DLD1 (cell line): ENCODE measurements around the gene MED15.

Experiments used
- in situ Hi-C: cut with HindIII; loops from 2 replicates; pipeline ENCODE4 v1.10.0; 2017; ENCODE audit warnings: low sequenced_read_pairs

The MED15 gene

GRCh38 chr22:20509344-20510047 lies 2.1 kb downstream of the MED15 start:
- in situ Hi-C loops: no loop called here

- in situ Hi-C loops: no loop called here
Measured at GRCh38 chr22:20510811-20511577, 3.6 kb downstream of the MED15 start.

GRCh38 chr22:20511578-20512229 lies 4.3 kb downstream of the MED15 start:
- in situ Hi-C loops: no loop called here

GRCh38 chr22:20514658-20515406 lies 7.4 kb downstream of the MED15 start:
- in situ Hi-C loops: no loop called here

GRCh38 chr22:20516399-20516798 lies 9.0 kb downstream of the MED15 start:
- in situ Hi-C loops: no loop called here

GRCh38 chr22:20517422-20517821 lies 10.0 kb downstream of the MED15 start:
- in situ Hi-C loops: no loop called here

- in situ Hi-C loops: no loop called here
Measured at GRCh38 chr22:20517841-20518592, 10.6 kb downstream of the MED15 start.

GRCh38 chr22:20519558-20519957 lies 12.1 kb downstream of the MED15 start:
- in situ Hi-C loops: no loop called here

GRCh38 chr22:20520093-20520511 lies 12.7 kb downstream of the MED15 start:
- in situ Hi-C loops: no loop called here

- in situ Hi-C loops: no loop called here
Measured at GRCh38 chr22:20522134-20523004, 15.0 kb downstream of the MED15 start.

GRCh38 chr22:20523086-20523983 lies 15.9 kb downstream of the MED15 start:
- in situ Hi-C loops: no loop called here

- in situ Hi-C loops: no loop called here
Measured at GRCh38 chr22:20524004-20524481, 16.6 kb downstream of the MED15 start.

- in situ Hi-C loops: no loop called here
Measured at GRCh38 chr22:20525048-20525447, 17.6 kb downstream of the MED15 start.

- in situ Hi-C loops: no loop called here
Measured at GRCh38 chr22:20526305-20526627, 18.9 kb downstream of the MED15 start.

GRCh38 chr22:20526628-20527355 lies 19.4 kb downstream of the MED15 start:
- in situ Hi-C loops: no loop called here

GRCh38 chr22:20528405-20528978 lies 21.1 kb downstream of the MED15 start:
- in situ Hi-C loops: no loop called here

- in situ Hi-C loops: no loop called here
Measured at GRCh38 chr22:20530368-20531153, 23.2 kb downstream of the MED15 start.
